Spleen (tissue), 11 donors: ENCODE results near the gene STK24. TPM values are rescaled to one million over a fixed set of nuclear protein-coding genes. Genes with fewer than 3 reads are reported as not detected.

ENCODE experiments used
- DNase-seq: peaks from one replicate; pipeline ENCODE4 v3.0.0-alpha.2; 2020
- H3K27ac ChIP-seq, 8 donors: fragments of 200-600 bp; sonication (generic) in 7 of 8; 1 replicate in 4 of 8; 2 replicates in 4 of 8; pipeline versions ENCODE4 v1.5.0 to v1.8.0; 2016 to 2021; ENCODE audit warnings: inconsistent platforms in 4 of 8, mild to moderate bottlenecking in 4 of 8, moderate library complexity in 1 of 8
- H3K27me3 ChIP-seq, 7 donors: fragments of 200-600 bp; sonication (generic) in 6 of 7; replicated peaks in 1 of 7; 1 replicate in 4 of 7; 2 replicates in 3 of 7; pipeline versions ENCODE4 v1.5.0 to v1.8.0; 2016 to 2021; ENCODE audit warnings: inconsistent platforms in 3 of 7, mild to moderate bottlenecking in 1 of 7
- H3K36me3 ChIP-seq, 6 donors: fragments of 200-600 bp; sonication (generic) in 5 of 6; 1 replicate in 4 of 6; 2 replicates in 2 of 6; pipeline versions ENCODE4 v1.5.0 to v1.8.0; 2016 to 2021; ENCODE audit warnings: inconsistent platforms in 2 of 6
- H3K4me1 ChIP-seq, 6 donors: fragments of 200-600 bp; sonication (generic) in 5 of 6; 1 replicate in 3 of 6; 2 replicates in 3 of 6; pipeline versions ENCODE4 v1.5.0 to v1.8.0; 2016 to 2021; ENCODE audit warnings: inconsistent platforms in 3 of 6
- H3K4me3 ChIP-seq, 8 donors: fragments of 200-600 bp; sonication (generic) in 7 of 8; 1 replicate in 4 of 8; 2 replicates in 4 of 8; pipeline versions ENCODE4 v1.5.0 to v1.8.0; 2016 to 2021; ENCODE audit warnings: inconsistent platforms in 4 of 8, mild to moderate bottlenecking in 4 of 8, moderate library complexity in 2 of 8
- H3K9me3 ChIP-seq, 8 donors: fragments of 200-600 bp; sonication (generic) in 7 of 8; 1 replicate in 4 of 8; 2 replicates in 4 of 8; pipeline versions ENCODE4 v1.5.0 to v1.8.0; 2016 to 2021; ENCODE audit warnings: inconsistent platforms in 4 of 8
- POLR2A ChIP-seq, 3 donors: fragments of 450-650 bp; IDR thresholded peaks; one replicate each; pipeline ENCODE4 v1.5.1; 2017; ENCODE audit warnings: antibody characterized with exemption in 3 of 3, mild to moderate bottlenecking in 1 of 3
- POLR2AphosphoS5 ChIP-seq, 3 donors: sonication (generic); formaldehyde crosslinking; IDR thresholded peaks; one replicate each; pipeline ENCODE4 v1.5.1; 2017; ENCODE audit warnings: antibody characterized with exemption in 3 of 3
- WGBS, 5 donors: extraction: QIAGEN DNeasy Blood & Tissue Kit in 3 of 5; methylation state at CpG; one replicate each; pipeline versions ENCODE4 v1.1.5 to v1.1.7; 2013 to 2018; 5-methylcytosine and 5-hydroxymethylcytosine counted together
- intact Hi-C: fragments of 100-400 bp; cut with DNase I; formaldehyde crosslinking; loops from one replicate; pipeline ENCODE4 v1.15.0; 2023; ENCODE audit warnings: low total_unique reads
- polyA plus RNA-seq, 3 donors: library from polyadenylated mRNA; stranded (reverse); fragments of 200-250 nt; gene quantifications; one replicate each; pipeline ENCODE4 v1.2.1, GENCODE V29; 2013
- total RNA-seq, 7 donors: library from RNA; depleted of rRNA in 3 of 7; stranded (reverse); fragments of >200 nt in 3 of 7; fragmentation: NEBNext Ultra II Directional in 4 of 7; extraction: Animal tissue kit (Norgen Biotek cat#: 25700) in 4 of 7; gene quantifications; one replicate each; pipeline versions ENCODE4 v1.1.0 to v1.2.1, GENCODE V29; 2016 to 2021
- TF ChIP-seq, protein P1 (sequence below), 11 experiments: fragments of 200-600 bp in 7 of 11; fragments of 450-650 bp in 4 of 11; sonication (generic) in 4 of 11; IDR thresholded peaks in 8 of 11; conservative IDR thresholded peaks in 3 of 11; 1 replicate in 7 of 11; 2 replicates in 4 of 11; pipeline versions ENCODE4 v1.4.0 to v1.8.0; 2016 to 2021; ENCODE audit warnings: antibody characterized with exemption in 11 of 11, inconsistent platforms in 4 of 11, mild to moderate bottlenecking in 1 of 11
- donor health status: healthy with polysubstance abuse.
- donor health status: DM: no; HTN: no; CAD: no; lungs with moderate emphysema.
- donor health status: DM: no; HTN: no; CAD: no.
- donor health status: Bipolar disorder and iron deficiency.
- donor health status: healthy.
- donor health status: DM: no; HTN: no; CAD: no.
- donor health status: DM: yes; HTN: yes; CAD: no.

STK24 gene
- total and polyA plus RNA-seq, 10 donors, result 36.5 to 132 (median 94.5) TPM

- no peak for TF ChIP-seq POLR2AphosphoS5 (IDR thresholded peaks at IDR 0.05)
- no peak for TF ChIP-seq POLR2A (IDR thresholded peaks at IDR 0.05)
- TF ChIP-seq, protein P1, sequence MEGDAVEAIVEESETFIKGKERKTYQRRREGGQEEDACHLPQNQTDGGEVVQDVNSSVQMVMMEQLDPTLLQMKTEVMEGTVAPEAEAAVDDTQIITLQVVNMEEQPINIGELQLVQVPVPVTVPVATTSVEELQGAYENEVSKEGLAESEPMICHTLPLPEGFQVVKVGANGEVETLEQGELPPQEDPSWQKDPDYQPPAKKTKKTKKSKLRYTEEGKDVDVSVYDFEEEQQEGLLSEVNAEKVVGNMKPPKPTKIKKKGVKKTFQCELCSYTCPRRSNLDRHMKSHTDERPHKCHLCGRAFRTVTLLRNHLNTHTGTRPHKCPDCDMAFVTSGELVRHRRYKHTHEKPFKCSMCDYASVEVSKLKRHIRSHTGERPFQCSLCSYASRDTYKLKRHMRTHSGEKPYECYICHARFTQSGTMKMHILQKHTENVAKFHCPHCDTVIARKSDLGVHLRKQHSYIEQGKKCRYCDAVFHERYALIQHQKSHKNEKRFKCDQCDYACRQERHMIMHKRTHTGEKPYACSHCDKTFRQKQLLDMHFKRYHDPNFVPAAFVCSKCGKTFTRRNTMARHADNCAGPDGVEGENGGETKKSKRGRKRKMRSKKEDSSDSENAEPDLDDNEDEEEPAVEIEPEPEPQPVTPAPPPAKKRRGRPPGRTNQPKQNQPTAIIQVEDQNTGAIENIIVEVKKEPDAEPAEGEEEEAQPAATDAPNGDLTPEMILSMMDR (IDR thresholded peaks at IDR 0.05 in 8 of 11, conservative IDR thresholded peaks at IDR 0.05 in 3 of 11), result no peak
- WGBS, 5 donors, result 95 to 96% (median 96%) methylated on average over 12 to 13 of the region's 13 CpGs
- Histone ChIP-seq H3K27me3 (no peaks in the 10 kb centered on the region), H3K36me3 (peaks cover 0 to 100% (median 85%) of the 10 kb centered on the region in 6 donors), H3K4me3 (no peak overlapping the region), H3K9me3 (no peaks in the 10 kb centered on the region), H3K4me1 (peaks cover 0 to 12% (median under 1%) of the 10 kb centered on the region in 6 donors), H3K27ac (no peak overlapping the region)
- intact Hi-C loops, result no loop called here
- no peak for DNase-seq
Measured at GRCh38 chr13:98459721-98460370, 117.1 kb downstream of the STK24 start.

DNA sequence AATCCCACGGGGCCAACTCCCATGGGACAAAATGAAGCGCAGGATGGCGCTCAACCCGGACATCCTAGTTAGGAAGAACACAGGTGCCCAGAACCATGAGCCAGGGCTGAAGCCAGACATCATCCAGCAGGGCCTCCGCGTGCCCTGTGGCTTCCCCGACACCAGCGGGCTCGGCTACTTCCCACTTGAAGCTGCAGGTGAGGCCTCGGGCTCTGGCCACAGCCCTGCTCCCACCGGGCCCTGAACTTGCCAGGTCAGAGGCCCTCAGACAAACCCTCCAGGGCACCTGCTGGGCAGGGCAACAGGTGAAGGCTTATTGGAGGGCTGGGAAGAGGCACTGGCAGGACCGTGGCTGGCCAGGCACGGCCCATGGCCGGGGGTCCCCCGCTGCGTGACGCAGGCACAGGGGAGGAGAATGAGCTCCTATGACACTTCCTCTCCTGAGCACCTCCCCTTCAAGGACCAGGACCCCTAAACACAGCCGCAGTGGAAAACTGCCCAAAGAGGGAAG, 117.7 kb downstream of the STK24 start:
- H3K27me3 ChIP-seq, result no peaks in the 10 kb centered on the region
- 80 to 97% (median 95%) methylated on average over 5 to 18 of the region's 18 CpGs for WGBS, 5 donors
- H3K27ac ChIP-seq, result no peak overlapping the region
- H3K36me3 ChIP-seq, result peaks cover 0 to 100% (median 80%) of the 10 kb centered on the region in 6 donors
- H3K4me3 ChIP-seq, result no peak overlapping the region
- TF ChIP-seq POLR2A (IDR thresholded peaks at IDR 0.05), result no peak
- TF ChIP-seq, protein P1 (IDR thresholded peaks at IDR 0.05 in 8 of 11, conservative IDR thresholded peaks at IDR 0.05 in 3 of 11), result no peak
- TF ChIP-seq POLR2AphosphoS5 (IDR thresholded peaks at IDR 0.05), result no peak
- DNase-seq, result no peak
- no peaks in the 10 kb centered on the region for H3K9me3 ChIP-seq
- intact Hi-C loops, result no loop called here
- peaks cover 0 to 19% (median 2%) of the 10 kb centered on the region in 6 donors for H3K4me1 ChIP-seq

DNA sequence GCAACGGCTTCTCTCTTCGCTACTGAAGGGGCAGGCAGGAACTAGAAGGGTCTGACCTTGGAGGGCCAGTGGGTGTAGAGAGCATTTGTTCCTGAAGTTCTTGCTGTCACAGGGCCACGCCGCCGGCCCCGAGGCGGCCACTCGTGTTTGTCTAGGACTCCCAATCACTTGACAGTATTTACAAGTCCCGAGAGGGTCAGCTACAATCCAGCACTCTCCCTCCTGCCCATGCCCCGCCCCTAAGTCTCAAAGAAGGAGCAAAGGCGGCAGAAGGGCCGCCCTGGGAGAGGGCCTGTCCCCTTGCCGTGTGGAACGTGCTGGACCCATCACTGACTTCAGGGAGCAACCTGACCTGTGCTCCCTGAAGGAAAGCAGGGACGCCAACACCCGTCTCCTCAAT, 118.5 kb downstream of the STK24 start:
- Histone ChIP-seq H3K4me3 (no peak overlapping the region), H3K4me1 (peaks cover 0 to 22% (median 2%) of the 10 kb centered on the region in 6 donors), H3K9me3 (no peaks in the 10 kb centered on the region), H3K36me3 (peaks cover 0 to 100% (median 77%) of the 10 kb centered on the region in 6 donors), H3K27ac (no peak overlapping the region), H3K27me3 (no peaks in the 10 kb centered on the region)
- DNase-seq, result no peak
- TF ChIP-seq POLR2A (IDR thresholded peaks at IDR 0.05) (no peak), POLR2AphosphoS5 (IDR thresholded peaks at IDR 0.05) (peak in 2 of 3 donors; percentile 8 to 22)
- intact Hi-C loops, result no loop called here
- WGBS, 5 donors, result 79 to 95% (median 88%) methylated on average over 16 of the region's 16 CpGs

GRCh38 chr13:98457053-98457452, 119.9 kb downstream of the STK24 start:
- intact Hi-C loops, result no loop called here
- H3K4me3 ChIP-seq, result no peak overlapping the region
- H3K4me1 ChIP-seq, result peaks cover 0 to 13% (median 2%) of the 10 kb centered on the region in 6 donors
- TF ChIP-seq, protein P1 (IDR thresholded peaks at IDR 0.05 in 8 of 11, conservative IDR thresholded peaks at IDR 0.05 in 3 of 11), result no peak
- TF ChIP-seq POLR2A (IDR thresholded peaks at IDR 0.05) (no peak), POLR2AphosphoS5 (IDR thresholded peaks at IDR 0.05) (peak in 1 of 3 donors; percentile 41)
- WGBS, 5 donors, result 89 to 94% (median 91%) methylated on average over 13 of the region's 13 CpGs
- H3K27ac ChIP-seq, result no peak overlapping the region
- peaks cover 0 to 100% (median 76%) of the 10 kb centered on the region in 6 donors for H3K36me3 ChIP-seq
- H3K9me3 ChIP-seq, result no peaks in the 10 kb centered on the region
- no peaks in the 10 kb centered on the region for H3K27me3 ChIP-seq
- no peak for DNase-seq
